Activated CD8-positive, alpha-beta memory T cell treated with anti-CD3 and anti-CD28 coated beads for 36 hours (primary cell): ENCODE results near the gene ANXA1. TPM values are rescaled to one million over a fixed set of nuclear protein-coding genes. Genes with fewer than 3 reads are reported as not detected.

Source experiments
- CTCF ChIA-PET: fragments of 350-600 bp; sonication (Branson Sonifier 250); formaldehyde crosslinking; loops from one replicate; lab custom pipeline; 2021; ENCODE audit warnings: antibody characterized with exemption; lab: Charles Lee
- POLR2A ChIA-PET: fragments of 350-600 bp; sonication (Branson Sonifier 250); formaldehyde crosslinking; loops from one replicate; lab custom pipeline; 2021; ENCODE audit warnings: antibody characterized with exemption; lab: Charles Lee
- total RNA-seq, 2 experiments: library from RNA; stranded (reverse); gene quantifications; one replicate each; pipeline ENCODE4 v1.2.3, GENCODE V29; 2021

ANXA1 gene
- total RNA-seq, 2 experiments from 2014 or later = 79.6 to 80.8 TPM

- POLR2A ChIA-PET = interaction anchor here (0.7 kb wide), 1 partner anchor 42 kb away, joined by 5 read pairs; no protein-coding TSS in a partner anchor
- CTCF ChIA-PET = interaction anchor here (0.6 to 1.1 kb wide), 2 partner anchors 8 to 12 kb away, joined by 3 read pairs; no protein-coding TSS in a partner anchor
Observed at GRCh38 chr9:73157811-73158210, 6.1 kb downstream of the ANXA1 start.

GRCh38 chr9:73158723-73159122 lies 7.1 kb downstream of the ANXA1 start:
- ChIA-PET CTCF (no interaction called here), POLR2A (no interaction called here)

- ChIA-PET POLR2A (no interaction called here), CTCF (no interaction called here)
Observed at GRCh38 chr9:73160868-73161267, 9.2 kb downstream of the ANXA1 start.

GRCh38 chr9:73162987-73163768 lies 11.5 kb downstream of the ANXA1 start:
- ChIA-PET CTCF (interaction anchor here (0.8 to 1.0 kb wide), 3 partner anchors 8 to 55 kb away, joined by 3 to 4 read pairs (median 3); no protein-coding TSS in a partner anchor), POLR2A (no interaction called here)

- ChIA-PET CTCF (no interaction called here), POLR2A (interaction anchor here (1.1 kb wide), 1 partner anchor 11 kb away, joined by 3 read pairs; no protein-coding TSS in a partner anchor)
Observed at GRCh38 chr9:73165911-73166310, 14.2 kb downstream of the ANXA1 start.

GRCh38 chr9:73166468-73166867 lies 14.8 kb downstream of the ANXA1 start:
- ChIA-PET POLR2A (interaction anchor here (1.1 kb wide), 1 partner anchor 10 kb away, joined by 3 read pairs; no protein-coding TSS in a partner anchor), CTCF (no interaction called here)

- ChIA-PET CTCF (no interaction called here), POLR2A (no interaction called here)
Observed at GRCh38 chr9:73167614-73168013, 15.9 kb downstream of the ANXA1 start.

GRCh38 chr9:73168298-73168934 lies 16.8 kb downstream of the ANXA1 start:
- ChIA-PET CTCF (no interaction called here), POLR2A (no interaction called here)

GRCh38 chr9:73170185-73170957 lies 18.7 kb downstream of the ANXA1 start:
- ChIA-PET CTCF (no interaction called here), POLR2A (no interaction called here)

- CTCF ChIA-PET = interaction anchor here (0.6 to 1.1 kb wide), 2 partner anchors 28 to 65 kb away, joined by 3 to 4 read pairs; no protein-coding TSS in a partner anchor
- POLR2A ChIA-PET = no interaction called here
Observed at GRCh38 chr9:73172901-73173215, 21.2 kb downstream of the ANXA1 start.

GRCh38 chr9:73173557-73174329 lies 22.1 kb downstream of the ANXA1 start:
- CTCF ChIA-PET = interaction anchor here (0.7 kb wide), 1 partner anchor 65 kb away, joined by 3 read pairs; no protein-coding TSS in a partner anchor
- POLR2A ChIA-PET = no interaction called here

- ChIA-PET POLR2A (no interaction called here), CTCF (interaction anchor here (0.7 kb wide), 1 partner anchor 66 kb away, joined by 3 read pairs; no protein-coding TSS in a partner anchor)
Observed at GRCh38 chr9:73174330-73174980, 22.8 kb downstream of the ANXA1 start.

GRCh38 chr9:73176450-73176875 lies 24.8 kb downstream of the ANXA1 start:
- CTCF ChIA-PET = interaction anchor here (1.2 to 2.2 kb wide), 2 partner anchors 13 to 69 kb away, joined by 3 to 11 read pairs; no protein-coding TSS in a partner anchor
- POLR2A ChIA-PET = interaction anchor here (0.8 kb wide), 1 partner anchor 10 kb away, joined by 3 read pairs; no protein-coding TSS in a partner anchor

GRCh38 chr9:73178044-73178443 lies 26.4 kb downstream of the ANXA1 start:
- ChIA-PET POLR2A (no interaction called here), CTCF (interaction anchor here (0.8 to 2.2 kb wide), 3 partner anchors 15 to 70 kb away, joined by 3 to 11 read pairs (median 4); no protein-coding TSS in a partner anchor)

- CTCF ChIA-PET = interaction anchor here (5.6 kb wide), 1 partner anchor 71 kb away, joined by 29 read pairs; no protein-coding TSS in a partner anchor
- POLR2A ChIA-PET = no interaction called here
Observed at GRCh38 chr9:73179589-73179988, 27.9 kb downstream of the ANXA1 start.

- CTCF ChIA-PET = interaction anchor here (5.6 kb wide), 1 partner anchor 72 kb away, joined by 29 read pairs; no protein-coding TSS in a partner anchor
- POLR2A ChIA-PET = no interaction called here
Observed at GRCh38 chr9:73180403-73180802, 28.7 kb downstream of the ANXA1 start.

- ChIA-PET POLR2A (no interaction called here), CTCF (interaction anchor here (5.6 kb wide), 1 partner anchor 74 kb away, joined by 29 read pairs; no protein-coding TSS in a partner anchor)
Observed at GRCh38 chr9:73182928-73183327, 31.3 kb downstream of the ANXA1 start.

GRCh38 chr9:73183428-73183827 lies 31.8 kb downstream of the ANXA1 start:
- ChIA-PET POLR2A (no interaction called here), CTCF (interaction anchor here (5.6 kb wide), 1 partner anchor 75 kb away, joined by 29 read pairs; no protein-coding TSS in a partner anchor)
